HG02571 (cell line): ENCODE results near the gene RAB5A.
"Not testable (repeated sequence)": the region's sequence is repeated elsewhere in the genome, so short reads cannot be mapped to it uniquely, and the experiment has no call there.

ENCODE experiments used
- ATAC-seq: cut with Tn5 transposase; IDR thresholded peaks from one replicate; pipeline ENCODE4 v1.9.1; 2021; ENCODE audit warnings: mild to moderate bottlenecking, moderate library complexity; ENCODE audit not compliant: unreplicated experiment

RAB5A gene

GRCh38 chr3:19947549-19948225, 790 bp downstream of the RAB5A start:
- peak; percentile 21 for ATAC-seq

GRCh38 chr3:19948226-19948591, 1.3 kb downstream of the RAB5A start:
- ATAC-seq, result no peak

GRCh38 chr3:19950316-19950715, 3.4 kb downstream of the RAB5A start:
- no peak for ATAC-seq

GRCh38 chr3:19954676-19955075, 7.8 kb downstream of the RAB5A start:
- no peak for ATAC-seq

GRCh38 chr3:19957354-19957753, 10.5 kb downstream of the RAB5A start:
- not testable (repeated sequence) for ATAC-seq

- ATAC-seq, result no peak
Observed at GRCh38 chr3:19959505-19959904, 12.6 kb downstream of the RAB5A start.

- no peak for ATAC-seq
Observed at GRCh38 chr3:19960696-19961095, 13.8 kb downstream of the RAB5A start.

GRCh38 chr3:19961960-19962359, 15.1 kb downstream of the RAB5A start:
- ATAC-seq, result no peak

- no peak for ATAC-seq
Observed at GRCh38 chr3:19967208-19967607, 20.3 kb downstream of the RAB5A start.

- no peak for ATAC-seq
Observed at GRCh38 chr3:19967812-19968211, 20.9 kb downstream of the RAB5A start.

GRCh38 chr3:19970327-19970726, 23.4 kb downstream of the RAB5A start:
- ATAC-seq, result no peak

GRCh38 chr3:19972054-19972453, 25.2 kb downstream of the RAB5A start:
- no peak for ATAC-seq

- not testable (repeated sequence) for ATAC-seq
Observed at GRCh38 chr3:19988904-19989303, 42.0 kb downstream of the RAB5A start.

GRCh38 chr3:19994796-19995195, 47.9 kb downstream of the RAB5A start:
- ATAC-seq, result no peak

- ATAC-seq, result no peak
Observed at GRCh38 chr3:19997502-19997901, 50.6 kb downstream of the RAB5A start.

- ATAC-seq, result no peak
Observed at GRCh38 chr3:20001932-20002331, 55.0 kb downstream of the RAB5A start.

GRCh38 chr3:20007960-20008359, 61.1 kb downstream of the RAB5A start:
- no peak for ATAC-seq

GRCh38 chr3:20008646-20009045, 61.7 kb downstream of the RAB5A start:
- ATAC-seq, result no peak

- ATAC-seq, result no peak
Observed at GRCh38 chr3:20012164-20012563, 65.3 kb downstream of the RAB5A start, which contains the start of gene PP2D1. Gene PP2D1, minus strand, starts transcription at chr3:20012264. Its CDS starts 192 bp downstream, at chr3:20012072.

- ATAC-seq, result no peak
Observed at GRCh38 chr3:20013396-20013795, 66.5 kb downstream of the RAB5A start.

- no peak for ATAC-seq
Observed at GRCh38 chr3:20015525-20015924, 68.6 kb downstream of the RAB5A start.

GRCh38 chr3:20016076-20016475, 69.2 kb downstream of the RAB5A start:
- not testable (repeated sequence) for ATAC-seq

- no peak for ATAC-seq
Observed at GRCh38 chr3:20022954-20023622, 76.2 kb downstream of the RAB5A start.
